Left ventricle myocardium inferior (tissue), 1 donor: ENCODE results near the gene ISCU. TPM values are rescaled to one million over a fixed set of nuclear protein-coding genes. Genes with fewer than 3 reads are reported as not detected.

ENCODE experiments used
- DNase-seq: peaks from one replicate; pipeline ENCODE4 v3.0.0-alpha.2; 2020
- H3K27ac ChIP-seq: fragments of 200-600 bp; replicated peaks from 2 replicates; pipeline ENCODE4 v1.8.0; 2021
- H3K27me3 ChIP-seq: fragments of 200-600 bp; 2 replicates; pipeline ENCODE4 v1.8.0; 2021; ENCODE audit warnings: low read depth
- H3K36me3 ChIP-seq: fragments of 200-600 bp; 2 replicates; pipeline ENCODE4 v1.8.0; 2021
- H3K4me1 ChIP-seq: fragments of 200-600 bp; 2 replicates; pipeline ENCODE4 v1.8.0; 2021
- H3K4me3 ChIP-seq: fragments of 200-600 bp; 2 replicates; pipeline ENCODE4 v1.8.0; 2021; ENCODE audit warnings: mild to moderate bottlenecking, moderate library complexity
- H3K9me3 ChIP-seq: fragments of 200-600 bp; replicated peaks from 2 replicates; pipeline ENCODE4 v1.8.0; 2021
- CTCF ChIP-seq: fragments of 200-600 bp; IDR thresholded peaks from 2 replicates; pipeline ENCODE4 v1.8.0; 2021; ENCODE audit warnings: antibody characterized with exemption, mild to moderate bottlenecking, borderline replicate concordance
- intact Hi-C: fragments of 100-400 bp; cut with micrococcal nuclease; formaldehyde crosslinking; loops from one replicate; pipeline ENCODE4 v1.11.0; 2022
- total RNA-seq: library from RNA; stranded (reverse); fragmentation: NEBNext Ultra II Directional; extraction: Animal tissue kit (Norgen Biotek cat#: 25700); gene quantifications from one replicate; pipeline ENCODE4 v1.2.1, GENCODE V29; 2021
- donor health status: DM: no; HTN: yes; CAD: no; lungs with severe emphysema.

ISCU gene
- total RNA-seq, 1 donor from 2014 or later, result 560 TPM

- no peaks in the 10 kb centered on the region for H3K36me3 ChIP-seq
- peak overlapping the region; percentile 50 for H3K27ac ChIP-seq
- H3K4me3 ChIP-seq, result no peak overlapping the region
- intact Hi-C loops, result no loop called here
- H3K9me3 ChIP-seq, result no peaks in the 10 kb centered on the region
- no peak for TF ChIP-seq CTCF
- no peak for DNase-seq
- H3K27me3 ChIP-seq, result no peaks in the 10 kb centered on the region
- peaks cover 18% of the 10 kb centered on the region for H3K4me1 ChIP-seq
Observed at GRCh38 chr12:108580531-108580930, 18.1 kb downstream of the ISCU start.

GRCh38 chr12:108581311-108582227 lies 19.2 kb downstream of the ISCU start:
- Histone ChIP-seq H3K27ac (peak overlapping the region; percentile 50), H3K36me3 (no peaks in the 10 kb centered on the region), H3K4me3 (no peak overlapping the region), H3K9me3 (no peaks in the 10 kb centered on the region), H3K4me1 (peaks cover 18% of the 10 kb centered on the region), H3K27me3 (no peaks in the 10 kb centered on the region)
- intact Hi-C loops, result no loop called here
- TF ChIP-seq CTCF, result no peak
- no peak for DNase-seq

GRCh38 chr12:108582509-108582908 lies 20.1 kb downstream of the ISCU start:
- H3K4me1 ChIP-seq, result peaks cover 12% of the 10 kb centered on the region
- no peak overlapping the region for H3K4me3 ChIP-seq
- TF ChIP-seq CTCF, result no peak
- intact Hi-C loops, result no loop called here
- no peaks in the 10 kb centered on the region for H3K9me3 ChIP-seq
- no peaks in the 10 kb centered on the region for H3K36me3 ChIP-seq
- no peaks in the 10 kb centered on the region for H3K27me3 ChIP-seq
- DNase-seq, result no peak
- no peak overlapping the region for H3K27ac ChIP-seq

GRCh38 chr12:108582978-108583770 lies 20.8 kb downstream of the ISCU start:
- Histone ChIP-seq H3K9me3 (no peaks in the 10 kb centered on the region), H3K4me3 (no peak overlapping the region), H3K4me1 (peaks cover 12% of the 10 kb centered on the region), H3K27ac (no peak overlapping the region), H3K36me3 (no peaks in the 10 kb centered on the region), H3K27me3 (no peaks in the 10 kb centered on the region)
- no peak for TF ChIP-seq CTCF
- no peak for DNase-seq
- intact Hi-C loops, result no loop called here

- DNase-seq, result no peak
- Histone ChIP-seq H3K9me3 (no peaks in the 10 kb centered on the region), H3K4me3 (no peak overlapping the region), H3K36me3 (no peaks in the 10 kb centered on the region), H3K27ac (no peak overlapping the region), H3K4me1 (peaks cover 14% of the 10 kb centered on the region), H3K27me3 (peaks cover 5% of the 10 kb centered on the region)
- intact Hi-C loops, result no loop called here
- TF ChIP-seq CTCF, result no peak
Observed at GRCh38 chr12:108583991-108584390, 21.6 kb downstream of the ISCU start.
